G401.6 (cell line): ENCODE data around the gene NEU4.

Experiments used
- FAIRE-seq: peaks from 2 replicates; lab custom pipeline; 2012; peaks lifted over from hg19 to GRCh38; lab: Jason Lieb, UNC

NEU4 gene

GRCh38 chr2:241853651-241854341 lies 44.8 kb downstream of the NEU4 start:
- no peak for FAIRE-seq

DNA sequence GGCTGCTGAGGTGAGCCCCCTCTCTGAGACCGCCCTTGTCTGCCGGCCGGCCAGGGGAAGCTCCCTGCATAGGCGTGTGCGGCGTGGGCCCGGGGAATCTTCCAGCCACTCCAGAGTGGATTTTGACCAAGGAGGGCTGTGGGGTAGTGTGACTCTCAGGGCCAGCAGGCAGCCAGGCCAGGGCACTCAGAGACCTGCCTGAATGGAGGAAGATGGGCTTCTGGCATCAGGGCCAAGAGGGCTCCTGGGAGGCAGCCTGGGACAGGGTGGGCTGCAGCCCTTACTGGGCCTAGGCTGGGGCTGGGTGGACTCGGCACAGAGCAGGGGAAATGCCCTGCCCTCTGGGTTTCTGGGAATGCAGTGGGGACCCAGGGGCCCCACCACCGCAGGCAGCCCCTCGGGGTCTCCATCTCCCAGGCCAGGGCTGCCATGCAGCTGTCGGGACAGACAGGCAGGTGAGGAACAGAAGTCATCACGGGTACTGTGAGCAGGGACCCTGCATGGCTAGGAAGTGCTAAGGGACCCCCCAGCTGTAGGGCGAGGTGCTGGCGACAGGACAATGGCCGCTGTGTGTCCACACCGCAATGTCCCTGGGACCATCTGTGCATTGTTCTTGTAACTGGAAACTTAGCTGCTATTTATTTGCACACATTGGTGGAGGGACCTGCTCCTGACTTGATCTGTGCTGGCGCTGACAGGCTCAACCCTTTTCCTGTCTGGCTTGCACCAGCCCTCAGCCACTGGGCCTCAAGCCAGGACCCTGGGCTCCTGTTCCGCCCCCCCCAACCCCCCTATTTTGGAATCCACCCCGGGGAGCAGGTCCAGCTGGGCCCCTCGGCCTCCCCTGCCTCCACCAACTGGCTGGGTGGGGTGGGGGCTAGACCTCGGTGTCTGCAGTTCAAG lies 45.6 kb downstream of the NEU4 start:
- FAIRE-seq: no peak

DNA sequence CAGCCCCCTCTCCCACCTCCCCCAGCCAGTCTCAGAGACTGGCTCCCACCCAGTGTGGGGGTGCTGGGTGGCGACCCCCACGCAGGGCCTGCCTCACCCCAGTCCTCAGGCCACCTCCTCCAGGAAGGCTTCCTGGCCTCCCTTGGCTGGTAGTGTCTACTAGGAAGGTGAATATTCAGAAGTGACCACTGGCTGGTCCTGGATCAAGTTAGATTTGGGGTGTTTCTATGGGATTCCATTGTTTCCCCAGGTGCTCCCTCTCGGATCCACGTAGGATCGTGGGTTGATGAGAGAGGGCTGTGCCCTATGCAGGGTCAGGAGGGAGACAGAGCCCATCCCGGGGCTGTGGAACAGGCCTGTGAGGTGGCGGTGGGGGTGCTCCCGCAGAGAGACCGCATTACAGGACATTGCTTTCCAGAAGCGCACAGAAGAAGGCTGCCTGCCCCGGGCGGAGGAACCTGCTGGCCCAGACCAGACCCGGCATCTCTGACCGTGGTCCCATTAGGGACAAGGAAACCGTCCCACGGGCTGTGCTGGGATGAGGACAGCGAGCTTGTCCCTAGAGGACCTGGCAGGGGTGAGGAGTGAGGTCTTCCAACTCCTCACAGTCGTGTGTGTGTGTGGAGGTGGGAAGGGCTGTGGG lies 46.4 kb downstream of the NEU4 start:
- FAIRE-seq: no peak

DNA sequence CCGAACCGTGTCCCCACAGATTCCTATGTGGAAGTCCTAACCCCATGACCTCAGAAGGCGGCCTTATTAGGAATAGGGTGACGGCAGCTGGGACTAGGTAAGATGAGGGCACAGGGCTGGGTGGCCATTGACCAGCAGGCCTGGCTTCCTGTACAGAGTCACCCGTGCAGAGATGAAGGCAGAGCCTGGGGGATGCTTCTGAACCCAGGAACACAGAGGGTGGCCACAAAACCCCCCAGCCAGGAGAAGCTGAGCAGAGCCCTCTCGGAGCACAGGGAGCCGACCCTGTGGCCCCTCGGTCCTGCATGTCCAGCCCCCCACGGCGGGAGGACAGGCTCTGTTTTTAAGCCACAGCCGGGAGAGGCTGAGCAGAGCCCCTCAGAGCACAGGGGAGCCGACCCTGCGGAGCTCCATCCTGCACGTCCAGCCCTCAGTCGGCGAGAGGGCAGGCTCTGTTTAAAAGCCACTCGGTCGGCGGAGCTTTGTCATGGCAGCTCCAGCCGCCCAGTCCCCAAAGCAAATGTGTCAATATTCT lies 47.0 kb downstream of the NEU4 start:
- no peak for FAIRE-seq

GRCh38 chr2:241857041-241857541 lies 48.1 kb downstream of the NEU4 start:
- FAIRE-seq: no peak

DNA sequence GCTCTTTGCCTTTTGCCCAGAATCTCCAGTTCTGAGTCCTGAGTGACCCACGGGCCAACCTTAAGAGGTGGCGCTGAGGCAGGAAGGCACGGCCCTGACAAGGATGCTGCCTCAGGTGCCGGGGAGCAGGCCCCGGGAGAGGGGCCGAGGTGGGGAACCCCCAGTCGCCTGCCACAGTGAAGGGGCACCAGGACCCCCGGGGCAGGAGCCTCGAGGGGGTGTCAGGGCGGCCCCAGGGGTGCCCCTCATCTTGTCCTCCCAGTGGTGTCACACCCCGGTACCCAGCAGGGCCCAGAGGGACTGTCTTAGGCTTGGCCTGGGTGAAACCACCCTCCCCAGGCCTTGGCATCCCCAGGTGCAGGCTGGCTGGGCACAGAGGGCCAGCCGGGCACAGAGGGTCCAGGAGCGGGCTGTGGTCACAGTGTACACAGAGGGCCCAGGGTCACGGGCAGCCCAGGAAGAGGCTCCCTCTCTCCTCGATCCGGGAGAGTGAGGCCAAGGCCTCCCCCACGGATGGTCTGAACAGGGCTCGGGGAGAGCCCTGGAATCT lies 48.7 kb downstream of the NEU4 start:
- no peak for FAIRE-seq

DNA sequence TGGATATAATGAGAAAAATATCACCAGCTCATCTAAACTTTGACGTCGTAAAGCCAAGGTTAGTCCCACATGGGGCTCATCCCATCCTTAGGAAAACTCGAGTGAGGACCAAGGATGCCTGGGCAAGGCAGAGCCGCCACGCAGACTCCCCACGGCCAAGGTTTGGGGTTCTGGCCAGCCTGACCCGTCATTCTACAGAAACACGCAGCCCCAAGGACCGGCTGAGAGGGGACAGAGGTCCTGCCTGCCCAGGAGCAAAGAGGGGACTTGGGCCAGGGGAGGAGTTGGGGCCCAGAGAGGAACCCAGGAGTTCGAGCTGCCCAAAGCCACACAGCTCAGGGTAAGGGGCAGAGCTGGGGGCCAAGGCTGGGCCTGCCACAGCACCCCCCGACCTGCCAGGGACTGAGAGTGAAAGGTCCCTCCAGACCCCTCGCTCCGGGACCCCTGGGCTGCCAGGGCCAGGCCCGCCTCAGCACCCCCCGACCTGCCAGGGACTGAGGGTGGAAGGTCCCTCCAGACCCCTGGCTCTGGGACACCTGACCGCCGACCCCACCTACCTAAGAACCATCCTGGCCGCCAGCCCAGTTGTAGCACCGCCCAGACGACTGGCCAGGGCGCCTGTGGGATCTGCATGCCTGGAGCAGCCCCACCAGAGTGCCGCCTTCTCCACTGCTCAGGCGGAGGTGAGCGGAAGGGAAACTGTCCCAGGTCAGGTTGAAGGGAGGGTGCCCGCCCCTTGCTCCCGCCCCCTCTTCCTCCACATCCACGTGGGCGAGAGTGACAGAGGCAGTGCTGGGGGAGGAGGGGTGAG lies 49.4 kb downstream of the NEU4 start, which contains the start of gene PDCD1:
TSS of gene PDCD1 (minus strand) at position 689 of the 811 bp plus-strand sequence. CDS start at position 633, 56 bp downstream.
- no peak for FAIRE-seq

GRCh38 chr2:241859017-241859435 lies 50.0 kb downstream of the NEU4 start:
- FAIRE-seq: no peak

DNA sequence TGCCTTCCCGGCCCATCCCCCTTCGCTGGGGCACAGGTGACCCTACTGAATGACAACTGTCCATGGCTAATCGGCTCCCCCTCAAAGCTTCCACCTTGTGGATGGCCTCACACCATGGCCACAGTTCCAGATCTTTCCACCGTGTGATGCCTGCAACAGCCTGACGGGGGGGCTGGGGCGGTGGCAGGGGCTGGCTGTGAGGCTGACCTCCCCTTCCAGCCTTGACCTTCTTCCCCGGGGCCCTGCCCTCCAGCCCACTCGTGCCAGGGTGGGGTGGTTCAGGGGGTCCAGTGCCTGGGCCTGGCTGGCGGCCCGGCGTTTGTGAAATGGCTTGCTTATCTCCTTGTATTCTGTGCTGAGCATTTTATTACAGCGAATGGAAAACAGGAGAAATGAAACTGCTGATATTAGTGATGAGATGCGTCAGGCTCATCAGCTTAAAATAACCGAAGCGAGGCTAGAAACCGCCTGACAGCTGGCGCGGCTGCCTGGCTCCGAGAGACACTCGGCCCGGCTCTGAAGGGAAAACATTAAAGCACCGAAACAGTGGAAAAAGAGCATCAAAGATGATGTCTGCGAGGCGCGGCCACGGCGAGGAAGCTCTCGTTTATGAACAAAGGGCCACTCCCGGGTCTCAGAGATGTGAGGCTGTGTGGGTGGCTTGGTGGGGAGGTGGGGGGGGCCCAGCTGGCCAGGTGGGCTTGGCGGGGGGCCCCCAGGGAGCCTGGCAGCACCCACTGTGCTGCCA lies 50.6 kb downstream of the NEU4 start:
- no peak for FAIRE-seq

DNA sequence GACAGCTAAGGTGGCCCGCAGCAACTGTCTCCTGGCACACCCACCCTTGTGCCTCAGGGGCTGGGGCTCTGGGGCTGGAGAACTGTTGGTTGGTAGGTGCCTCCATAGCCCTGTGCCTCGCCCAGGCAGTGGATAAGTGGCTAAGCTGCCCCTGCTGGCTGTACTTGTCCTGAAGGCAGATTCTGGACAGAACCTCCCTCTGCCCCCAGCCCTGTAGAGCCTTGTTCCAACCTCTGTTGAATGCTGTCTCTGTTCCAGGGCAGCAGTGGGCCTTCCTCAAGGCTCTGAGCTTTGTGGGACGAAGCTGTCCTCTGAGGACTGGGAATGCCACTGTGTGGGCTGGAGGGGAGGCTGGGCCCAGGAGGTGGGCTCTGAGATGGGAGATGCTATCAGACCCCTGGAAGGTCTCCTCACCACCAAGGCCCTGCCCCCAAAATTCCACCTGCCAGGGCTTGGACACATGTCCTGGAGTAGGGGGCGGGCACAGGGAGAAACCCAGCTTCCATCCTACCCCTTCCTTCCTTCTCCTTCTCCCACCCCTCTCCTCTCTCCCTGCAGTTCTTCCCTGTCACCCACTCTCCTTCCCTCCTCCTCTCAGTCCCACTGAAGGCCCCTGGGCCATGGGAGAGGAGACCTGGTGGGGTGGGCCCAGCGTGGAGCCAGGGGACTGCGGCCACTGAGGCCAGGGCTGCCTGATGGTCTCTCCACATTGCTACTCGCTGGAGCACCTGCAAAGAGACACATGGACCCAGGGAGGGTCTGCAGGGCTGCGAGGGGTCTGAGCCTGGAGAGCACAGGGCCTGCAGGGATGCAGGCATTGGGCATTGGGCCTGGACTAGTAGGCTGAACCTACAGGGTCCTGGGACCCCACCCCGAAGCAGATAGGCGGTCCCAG lies 51.4 kb downstream of the NEU4 start:
- FAIRE-seq: no peak

DNA sequence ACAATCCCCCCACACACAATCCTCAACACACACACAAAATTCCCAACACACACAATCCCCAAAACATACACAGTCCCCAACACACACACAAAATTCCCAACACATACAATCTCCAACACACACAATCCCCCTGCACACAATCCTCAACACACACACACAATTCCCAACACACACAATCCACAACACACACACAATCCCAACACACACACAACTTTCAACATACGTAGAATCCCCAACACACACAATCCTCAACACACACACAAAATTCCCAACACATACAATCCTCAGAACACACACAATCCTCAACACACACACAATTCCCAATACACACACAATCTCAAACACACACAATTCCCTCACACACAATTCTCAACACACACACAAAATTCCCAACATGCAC lies 52.3 kb downstream of the NEU4 start:
- no peak for FAIRE-seq

GRCh38 chr2:241862093-241862492 lies 53.1 kb downstream of the NEU4 start:
- no peak for FAIRE-seq

DNA sequence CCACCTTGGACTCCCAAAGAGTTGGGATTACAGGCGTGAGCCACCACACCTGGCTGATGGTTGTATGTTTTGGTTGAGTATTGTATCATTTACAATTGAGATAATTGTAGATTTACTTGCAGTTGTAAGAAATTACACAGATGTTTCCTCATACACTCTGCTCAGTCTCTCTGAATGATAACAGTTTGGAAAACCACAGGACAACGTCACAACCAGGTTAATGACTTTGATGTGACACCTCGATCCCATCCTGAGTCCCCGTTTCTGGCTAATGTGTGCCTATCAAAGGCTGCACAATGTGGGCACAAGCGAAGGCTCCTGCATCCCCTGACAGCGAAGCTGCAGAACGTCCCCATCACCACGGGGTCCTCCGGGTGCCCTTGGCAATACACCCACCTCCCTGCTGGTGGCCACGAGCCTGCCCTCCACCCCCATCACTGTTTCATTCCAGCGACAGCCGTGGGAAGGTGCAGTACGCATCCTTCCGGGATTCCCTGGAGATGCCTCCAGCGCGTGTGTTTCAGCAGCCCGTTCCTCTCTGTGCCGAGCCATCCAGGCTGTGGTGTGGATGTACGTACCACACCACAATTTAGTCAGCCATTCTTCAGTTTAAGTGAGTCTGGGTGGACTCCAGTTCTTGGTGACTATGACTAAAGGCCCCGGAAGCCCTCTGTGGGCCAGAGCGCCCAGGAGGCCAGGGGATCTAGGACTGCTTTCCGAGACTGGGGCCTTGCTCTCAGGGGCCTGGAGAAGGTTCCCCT lies 54.0 kb downstream of the NEU4 start:
- no peak for FAIRE-seq

- no peak for FAIRE-seq
Measured at GRCh38 chr2:241863536-241863954, 54.6 kb downstream of the NEU4 start.

GRCh38 chr2:241864168-241864849 lies 55.3 kb downstream of the NEU4 start:
- no peak for FAIRE-seq

GRCh38 chr2:241864850-241865213 lies 55.8 kb downstream of the NEU4 start:
- no peak for FAIRE-seq

DNA sequence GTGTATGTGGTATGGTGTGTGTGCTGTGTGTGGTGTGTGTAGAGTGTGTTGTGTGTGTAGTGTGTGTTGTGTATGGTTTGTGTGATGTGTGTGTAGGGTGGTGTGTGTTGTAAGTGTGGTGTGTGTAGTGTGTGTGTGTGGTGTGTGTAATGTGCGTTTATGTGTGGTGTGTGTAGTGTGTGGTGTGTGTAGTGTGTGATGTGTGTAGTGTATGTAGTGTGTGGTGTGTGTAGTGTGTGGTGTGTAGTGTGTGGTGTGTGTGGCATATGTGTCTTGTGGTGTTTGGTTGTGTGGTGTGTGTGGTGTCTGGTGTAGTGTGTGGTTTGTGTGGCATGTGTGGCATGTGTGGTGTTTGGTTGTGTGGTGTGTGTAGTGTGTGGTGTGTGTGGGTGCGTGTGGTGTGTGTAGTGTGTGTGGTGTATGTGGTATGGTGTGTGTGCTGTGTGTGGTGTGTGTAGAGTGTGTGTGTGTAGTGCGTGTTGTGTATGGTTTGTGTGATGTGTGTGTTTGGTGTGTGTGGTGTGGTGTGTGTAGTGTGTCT lies 56.5 kb downstream of the NEU4 start:
- FAIRE-seq: no peak
